OCI-LY7 (cell line): ENCODE results near the gene REV3L. TPM values are rescaled to one million over a fixed set of nuclear protein-coding genes. Genes with fewer than 3 reads are reported as not detected.

Experiments used
- BruUV-seq: library from RNA; stranded (reverse); fragments of 400-500 nt; replicated peaks from 2 replicates; lab custom pipeline; 2021; lab: Mats Ljungman, UMichigan
- CTCF ChIA-PET: fragments of 300-600 bp; sonication (Branson Sonifier 250); formaldehyde crosslinking; loops from one replicate; lab custom pipeline; 2022; ENCODE audit warnings: antibody characterized with exemption; ENCODE audit not compliant: unreplicated experiment; lab: Charles Lee
- POLR2A ChIA-PET: fragments of 300-600 bp; sonication (Branson Sonifier 250); formaldehyde crosslinking; loops from one replicate; lab custom pipeline; 2022; ENCODE audit warnings: antibody characterized with exemption; lab: Charles Lee
- DNase-seq: peaks from one replicate; pipeline ENCODE4 v3.0.0-alpha.2; 2015; ENCODE audit warnings: low spot score
- H2AFZ ChIP-seq: fragments of 200-600 bp; sonication (generic), shearing (Covaris generic); 2 replicates; pipeline ENCODE4 v1.6.1; 2014; ENCODE audit warnings: mild to moderate bottlenecking, antibody characterized with exemption, low read length, moderate library complexity
- H3K27ac ChIP-seq: fragments of 200-600 bp; sonication (generic); 2 replicates; pipeline ENCODE4 v1.5.1; 2014; ENCODE audit warnings: mixed run types, low read depth, mild to moderate bottlenecking, moderate library complexity, low read length, inconsistent platforms; ENCODE audit not compliant: poor library complexity, severe bottlenecking
- H3K36me3 ChIP-seq: fragments of 200-600 bp; sonication (generic); 2 replicates; pipeline ENCODE4 v1.6.1; 2014; ENCODE audit warnings: mild to moderate bottlenecking, antibody characterized with exemption, low read length, moderate library complexity, mixed read lengths; ENCODE audit not compliant: insufficient read depth
- H3K4me1 ChIP-seq: fragments of 200-600 bp; sonication (generic); 2 replicates; pipeline ENCODE4 v1.5.1; 2014; ENCODE audit warnings: mild to moderate bottlenecking, low read length; ENCODE audit not compliant: insufficient read depth, poor library complexity, severe bottlenecking
- H3K4me2 ChIP-seq: fragments of 200-600 bp; sonication (generic); 2 replicates; pipeline ENCODE4 v1.6.1; 2014; ENCODE audit warnings: mild to moderate bottlenecking, low read length
- H3K4me3 ChIP-seq: fragments of 200-600 bp; sonication (generic); 2 replicates; pipeline ENCODE4 v1.5.1; 2014; ENCODE audit warnings: mild to moderate bottlenecking, low read depth, low read length; ENCODE audit not compliant: poor library complexity, severe bottlenecking
- H3K79me2 ChIP-seq: fragments of 200-600 bp; sonication (generic); 2 replicates; pipeline ENCODE4 v1.6.1; 2016; ENCODE audit warnings: low read depth, mild to moderate bottlenecking, low read length, moderate library complexity, mixed read lengths; ENCODE audit not compliant: insufficient read depth
- H3K9me2 ChIP-seq: fragments of 200-600 bp; sonication (generic); 2 replicates; pipeline ENCODE4 v1.6.1; 2016; ENCODE audit warnings: mild to moderate bottlenecking, low read length, mixed read lengths; ENCODE audit not compliant: insufficient read depth
- H3K9me3 ChIP-seq: fragments of 200-600 bp; sonication (generic); 2 replicates; pipeline ENCODE4 v1.6.1; 2014; ENCODE audit warnings: mild to moderate bottlenecking, mixed run types, low read length, mixed read lengths
- H4K20me1 ChIP-seq: fragments of 200-600 bp; sonication (generic); 2 replicates; pipeline ENCODE4 v1.6.1; 2014; ENCODE audit warnings: mild to moderate bottlenecking, antibody characterized with exemption, low read length, moderate library complexity, mixed read lengths; ENCODE audit not compliant: insufficient read depth
- EZH2phosphoT487 ChIP-seq: fragments of 200-600 bp; sonication (generic); IDR thresholded peaks from 2 replicates; pipeline ENCODE4 v1.6.1; 2018; ENCODE audit warnings: low read depth, borderline replicate concordance, mild to moderate bottlenecking, mixed run types, antibody characterized with exemption, low read length, moderate library complexity, mixed read lengths
- intact Hi-C: fragments of 100-400 bp; cut with micrococcal nuclease; formaldehyde crosslinking; loops from one replicate; pipeline ENCODE4 v1.10.0; 2022; ENCODE audit not compliant: unreplicated experiment
- total RNA-seq, 2 experiments: library from RNA; depleted of rRNA in 1 of 2; stranded (reverse); fragments of >200 nt in 1 of 2; shearing (Covaris generic) in 1 of 2; gene quantifications; 2 replicates each; pipeline ENCODE4 v1.2.3, GENCODE V29; 2014 to 2022
- TF ChIP-seq, protein P1 (sequence below): fragments of 200-600 bp; sonication (generic); conservative IDR thresholded peaks from 2 replicates; pipeline ENCODE4 v1.5.1; 2014; ENCODE audit warnings: mild to moderate bottlenecking, antibody characterized with exemption, low read length, moderate library complexity, mixed read lengths

Gene REV3L
- total RNA-seq, 2 experiments from 2014 or later = 24.8 to 33.4 TPM

GRCh38 chr6:111407686-111408085, 75.3 kb downstream of the REV3L start:
- BruUV-seq = no TSS peak
- intact Hi-C loops = loop anchor here (5.0 kb wide), 1 partner anchor 70 kb away; no protein-coding TSS in a partner anchor
- no peaks in the 10 kb centered on the region for H4K20me1 ChIP-seq
- no peak for DNase-seq
- no peak overlapping the region for H3K4me2 ChIP-seq
- ChIA-PET POLR2A (interaction anchor here (1.0 kb wide), 1 partner anchor 149 kb away, joined by 3 read pairs; a partner anchor contains a TSS), CTCF (no interaction called here)
- H2AFZ ChIP-seq = no peak overlapping the region
- peaks cover 17% of the 10 kb centered on the region; the same call in 1 of the 2 replicates for H3K79me2 ChIP-seq
- no peak overlapping the region for H3K27ac ChIP-seq
- H3K36me3 ChIP-seq = peaks cover 73% of the 10 kb centered on the region
- no peak for TF ChIP-seq EZH2phosphoT487
- TF ChIP-seq, protein P1, sequence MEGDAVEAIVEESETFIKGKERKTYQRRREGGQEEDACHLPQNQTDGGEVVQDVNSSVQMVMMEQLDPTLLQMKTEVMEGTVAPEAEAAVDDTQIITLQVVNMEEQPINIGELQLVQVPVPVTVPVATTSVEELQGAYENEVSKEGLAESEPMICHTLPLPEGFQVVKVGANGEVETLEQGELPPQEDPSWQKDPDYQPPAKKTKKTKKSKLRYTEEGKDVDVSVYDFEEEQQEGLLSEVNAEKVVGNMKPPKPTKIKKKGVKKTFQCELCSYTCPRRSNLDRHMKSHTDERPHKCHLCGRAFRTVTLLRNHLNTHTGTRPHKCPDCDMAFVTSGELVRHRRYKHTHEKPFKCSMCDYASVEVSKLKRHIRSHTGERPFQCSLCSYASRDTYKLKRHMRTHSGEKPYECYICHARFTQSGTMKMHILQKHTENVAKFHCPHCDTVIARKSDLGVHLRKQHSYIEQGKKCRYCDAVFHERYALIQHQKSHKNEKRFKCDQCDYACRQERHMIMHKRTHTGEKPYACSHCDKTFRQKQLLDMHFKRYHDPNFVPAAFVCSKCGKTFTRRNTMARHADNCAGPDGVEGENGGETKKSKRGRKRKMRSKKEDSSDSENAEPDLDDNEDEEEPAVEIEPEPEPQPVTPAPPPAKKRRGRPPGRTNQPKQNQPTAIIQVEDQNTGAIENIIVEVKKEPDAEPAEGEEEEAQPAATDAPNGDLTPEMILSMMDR = no peak
- H3K9me3 ChIP-seq = no peaks in the 10 kb centered on the region
- no peak overlapping the region for H3K4me3 ChIP-seq
- H3K4me1 ChIP-seq = peaks cover 38% of the 10 kb centered on the region
- no peaks in the 10 kb centered on the region for H3K9me2 ChIP-seq

- Histone ChIP-seq H3K27ac (peak overlapping the region; percentile 53), H2AFZ (no peak overlapping the region), H3K79me2 (peaks cover 8% of the 10 kb centered on the region; the same call in 1 of the 2 replicates), H4K20me1 (no peaks in the 10 kb centered on the region), H3K4me3 (peak overlapping the region; percentile 49), H3K9me2 (no peaks in the 10 kb centered on the region), H3K36me3 (peaks cover 78% of the 10 kb centered on the region), H3K4me1 (peaks cover 27% of the 10 kb centered on the region), H3K9me3 (no peaks in the 10 kb centered on the region), H3K4me2 (peak overlapping the region; percentile 65)
- no peak for TF ChIP-seq EZH2phosphoT487
- TF ChIP-seq, protein P1 = no peak
- BruUV-seq = no TSS peak
- peak; percentile 82 for DNase-seq
- intact Hi-C loops = loop anchor here (5.0 kb wide), 1 partner anchor 71 kb away; no protein-coding TSS in a partner anchor
- POLR2A ChIA-PET = no interaction called here
- CTCF ChIA-PET = no interaction called here
These were observed 76.8 kb downstream of the REV3L start for GRCh38 chr6:111406200-111406721.

GRCh38 chr6:111403388-111403787, 79.6 kb downstream of the REV3L start:
- Histone ChIP-seq H3K9me3 (no peaks in the 10 kb centered on the region), H3K4me3 (no peak overlapping the region), H3K4me2 (no peak overlapping the region), H3K27ac (no peak overlapping the region), H2AFZ (no peak overlapping the region), H3K79me2 (peaks cover 8% of the 10 kb centered on the region; the same call in 1 of the 2 replicates), H4K20me1 (no peaks in the 10 kb centered on the region), H3K36me3 (peaks cover 80% of the 10 kb centered on the region), H3K4me1 (peaks cover 16% of the 10 kb centered on the region), H3K9me2 (no peaks in the 10 kb centered on the region)
- intact Hi-C loops = no loop called here
- no peak for TF ChIP-seq EZH2phosphoT487
- TF ChIP-seq, protein P1 = no peak
- CTCF ChIA-PET = no interaction called here
- DNase-seq = no peak
- BruUV-seq = no TSS peak
- POLR2A ChIA-PET = interaction anchor here (0.6 to 1.5 kb wide), 2 partner anchors 9 to 81 kb away, joined by 3 to 5 read pairs; no protein-coding TSS in a partner anchor
